ENCODE results near the gene TSPEAR. TPM values are rescaled to one million over a fixed set of nuclear protein-coding genes. Genes with fewer than 3 reads are reported as not detected.

The TSPEAR gene
- total RNA-seq, 1 donor: not detected

DNA sequence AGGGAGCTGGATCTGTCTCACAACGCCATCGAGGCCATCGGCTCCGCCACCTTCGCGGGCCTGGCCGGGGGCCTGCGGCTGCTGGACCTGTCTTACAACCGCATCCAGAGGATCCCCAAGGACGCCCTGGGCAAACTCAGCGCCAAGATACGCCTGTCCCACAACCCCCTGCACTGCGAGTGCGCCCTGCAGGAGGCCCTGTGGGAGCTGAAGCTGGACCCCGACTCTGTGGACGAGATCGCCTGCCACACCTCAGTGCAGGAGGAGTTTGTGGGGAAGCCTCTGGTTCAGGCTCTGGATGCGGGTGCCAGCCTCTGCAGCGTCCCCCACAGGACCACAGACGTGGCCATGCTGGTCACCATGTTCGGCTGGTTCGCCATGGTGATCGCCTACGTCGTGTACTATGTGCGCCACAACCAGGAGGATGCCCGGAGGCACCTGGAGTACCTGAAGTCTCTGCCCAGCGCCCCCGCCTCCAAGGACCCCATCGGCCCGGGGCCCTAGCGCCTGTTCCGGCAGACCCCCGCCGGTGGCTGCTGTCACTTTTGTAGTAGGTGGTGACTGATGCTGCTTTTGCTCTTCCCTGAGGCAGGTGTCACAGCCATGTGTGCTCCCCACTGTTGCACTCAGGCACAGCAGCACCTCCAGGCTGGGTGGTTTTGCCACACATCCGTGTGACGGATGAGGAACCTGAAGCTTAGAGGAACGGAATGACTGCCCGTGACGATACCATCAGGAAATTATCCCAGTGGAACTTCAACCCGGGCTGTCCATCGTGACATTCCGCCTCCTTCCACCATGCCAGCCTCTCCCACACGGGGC, 254.2 kb downstream of the TSPEAR start:
- Histone ChIP-seq H3K4me3 (ENCODE audit: insufficient read depth, low read length) (no peak overlapping the region), H2AFZ (ENCODE audit: low read length) (no peak overlapping the region), H3K4me2 (ENCODE audit: insufficient read depth, low read length) (no peak overlapping the region), H4K20me1 (ENCODE audit: insufficient read depth, low read length) (no peaks in the 10 kb centered on the region), H3K79me2 (ENCODE audit: insufficient read depth, low read length) (no peaks in the 10 kb centered on the region), H3K27me3 (ENCODE audit: insufficient read depth, low read length) (no peaks in the 10 kb centered on the region), H3K36me3 (ENCODE audit: insufficient read depth, low read length) (no peaks in the 10 kb centered on the region), H3K9me3 (ENCODE audit: low read depth, low read length) (no peaks in the 10 kb centered on the region), H3K27ac (ENCODE audit: low read depth, low read length) (no peak overlapping the region), H3K4me1 (ENCODE audit: insufficient read depth, low read length) (no peaks in the 10 kb centered on the region)
- TF ChIP-seq, protein P1, sequence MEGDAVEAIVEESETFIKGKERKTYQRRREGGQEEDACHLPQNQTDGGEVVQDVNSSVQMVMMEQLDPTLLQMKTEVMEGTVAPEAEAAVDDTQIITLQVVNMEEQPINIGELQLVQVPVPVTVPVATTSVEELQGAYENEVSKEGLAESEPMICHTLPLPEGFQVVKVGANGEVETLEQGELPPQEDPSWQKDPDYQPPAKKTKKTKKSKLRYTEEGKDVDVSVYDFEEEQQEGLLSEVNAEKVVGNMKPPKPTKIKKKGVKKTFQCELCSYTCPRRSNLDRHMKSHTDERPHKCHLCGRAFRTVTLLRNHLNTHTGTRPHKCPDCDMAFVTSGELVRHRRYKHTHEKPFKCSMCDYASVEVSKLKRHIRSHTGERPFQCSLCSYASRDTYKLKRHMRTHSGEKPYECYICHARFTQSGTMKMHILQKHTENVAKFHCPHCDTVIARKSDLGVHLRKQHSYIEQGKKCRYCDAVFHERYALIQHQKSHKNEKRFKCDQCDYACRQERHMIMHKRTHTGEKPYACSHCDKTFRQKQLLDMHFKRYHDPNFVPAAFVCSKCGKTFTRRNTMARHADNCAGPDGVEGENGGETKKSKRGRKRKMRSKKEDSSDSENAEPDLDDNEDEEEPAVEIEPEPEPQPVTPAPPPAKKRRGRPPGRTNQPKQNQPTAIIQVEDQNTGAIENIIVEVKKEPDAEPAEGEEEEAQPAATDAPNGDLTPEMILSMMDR (IDR thresholded peaks at IDR 0.05; ENCODE audit: extremely low read depth, low read depth, low read length): no peak
- DNase-seq (ENCODE audit: insufficient read length, low spot score, missing footprints): peak; percentile 66

DNA sequence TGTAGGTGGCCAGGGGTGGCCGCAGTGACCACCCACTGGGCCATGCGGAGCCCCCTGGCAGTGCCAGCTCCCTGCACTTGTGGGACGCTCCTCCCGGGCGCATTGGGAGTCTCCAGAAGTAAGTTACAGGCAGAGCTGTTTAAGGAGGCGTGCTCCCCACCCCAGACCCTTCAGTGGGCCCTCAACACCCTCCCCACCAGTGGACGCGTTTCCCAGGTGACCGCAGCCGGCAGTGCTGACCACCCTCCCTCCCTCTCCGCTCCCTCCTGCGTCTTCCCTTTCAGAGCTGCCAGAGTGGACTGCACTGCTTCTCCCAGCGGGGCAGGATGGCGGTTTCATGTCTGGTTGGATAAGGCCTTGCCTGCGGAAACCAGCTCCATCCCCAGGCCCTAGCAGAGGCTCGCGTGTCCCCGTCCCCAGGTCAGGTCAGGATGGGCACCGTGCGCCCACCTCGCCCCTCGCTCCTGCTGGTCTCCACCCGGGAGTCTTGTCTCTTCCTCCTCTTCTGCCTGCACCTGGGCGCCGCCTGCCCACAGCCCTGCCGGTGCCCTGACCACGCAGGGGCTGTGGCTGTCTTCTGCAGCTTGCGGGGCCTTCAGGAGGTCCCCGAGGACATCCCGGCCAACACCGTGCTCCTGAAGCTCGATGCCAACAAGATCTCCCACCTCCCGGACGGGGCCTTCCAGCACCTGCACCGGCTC, 255.0 kb downstream of the TSPEAR start:
- Histone ChIP-seq H3K4me2 (ENCODE audit: insufficient read depth, low read length) (peak overlapping the region; percentile 60), H4K20me1 (ENCODE audit: insufficient read depth, low read length) (no peaks in the 10 kb centered on the region), H3K79me2 (ENCODE audit: insufficient read depth, low read length) (no peaks in the 10 kb centered on the region), H3K4me1 (ENCODE audit: insufficient read depth, low read length) (no peaks in the 10 kb centered on the region), H3K4me3 (ENCODE audit: insufficient read depth, low read length) (no peak overlapping the region), H3K9me3 (ENCODE audit: low read depth, low read length) (no peaks in the 10 kb centered on the region), H3K27ac (ENCODE audit: low read depth, low read length) (no peak overlapping the region), H3K27me3 (ENCODE audit: insufficient read depth, low read length) (no peaks in the 10 kb centered on the region), H3K36me3 (ENCODE audit: insufficient read depth, low read length) (no peaks in the 10 kb centered on the region), H2AFZ (ENCODE audit: low read length) (no peak overlapping the region)
- TF ChIP-seq, protein P1 (IDR thresholded peaks at IDR 0.05; ENCODE audit: extremely low read depth, low read depth, low read length): no peak
- DNase-seq (ENCODE audit: insufficient read length, low spot score, missing footprints): peak; percentile 74

DNA sequence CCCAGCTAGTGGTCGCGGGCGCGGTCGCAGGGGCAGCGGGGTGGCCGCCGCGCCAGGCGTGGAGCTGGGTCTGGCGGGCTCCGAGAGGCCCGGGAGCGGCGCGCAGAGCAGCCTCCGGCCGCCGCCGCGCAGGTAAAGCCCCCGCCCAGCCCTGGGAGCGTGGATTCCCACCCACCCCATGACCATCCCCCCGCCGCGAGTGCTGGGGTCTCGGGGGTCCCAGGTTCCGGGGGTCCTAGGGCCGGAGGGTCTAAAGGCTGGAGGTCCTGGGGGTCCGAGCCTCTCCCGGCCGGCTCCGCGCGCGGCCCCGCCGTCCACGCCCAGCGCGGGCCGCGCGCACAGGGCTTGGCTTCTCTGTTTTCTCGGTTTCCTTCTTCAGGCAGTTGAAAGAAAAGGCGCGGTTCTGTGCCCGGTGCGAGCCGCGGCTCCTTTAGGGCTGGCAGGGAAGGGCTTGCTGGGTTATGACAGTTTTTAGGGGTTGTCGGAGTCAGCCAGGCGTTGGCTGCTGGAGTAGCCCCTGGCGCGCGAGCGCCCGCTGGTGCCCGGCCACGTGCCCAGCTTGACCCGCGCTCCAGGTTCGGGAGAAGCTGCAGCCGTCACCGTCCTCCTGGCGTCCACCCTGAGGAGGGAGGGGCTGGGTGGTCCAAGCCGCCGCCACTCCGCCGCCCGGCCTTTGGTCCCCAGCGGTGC, 255.7 kb downstream of the TSPEAR start:
- H3K79me2 ChIP-seq (ENCODE audit: insufficient read depth, low read length): no peaks in the 10 kb centered on the region
- no peaks in the 10 kb centered on the region for H3K9me3 ChIP-seq (ENCODE audit: low read depth, low read length)
- H3K36me3 ChIP-seq (ENCODE audit: insufficient read depth, low read length): no peaks in the 10 kb centered on the region
- TF ChIP-seq, protein P1 (IDR thresholded peaks at IDR 0.05; ENCODE audit: extremely low read depth, low read depth, low read length): no peak
- no peaks in the 10 kb centered on the region for H3K4me1 ChIP-seq (ENCODE audit: insufficient read depth, low read length)
- H2AFZ ChIP-seq (ENCODE audit: low read length): no peak overlapping the region
- peak overlapping the region; percentile 60 for H3K4me2 ChIP-seq (ENCODE audit: insufficient read depth, low read length)
- peak overlapping the region; percentile 62 for H3K4me3 ChIP-seq (ENCODE audit: insufficient read depth, low read length)
- peak; percentile 85 for DNase-seq (ENCODE audit: insufficient read length, low spot score, missing footprints)
- no peaks in the 10 kb centered on the region for H3K27me3 ChIP-seq (ENCODE audit: insufficient read depth, low read length)
- H3K27ac ChIP-seq (ENCODE audit: low read depth, low read length): no peak overlapping the region
- no peaks in the 10 kb centered on the region for H4K20me1 ChIP-seq (ENCODE audit: insufficient read depth, low read length)

All from osteoblast (primary cell).